Measurements from ENCODE around the gene UGT1A7. TPM values are rescaled to one million over a fixed set of nuclear protein-coding genes. Genes with fewer than 3 reads are reported as not detected.
A peak's percentile ranks its signal among the peaks of the same experiment; 100 is the strongest.

The UGT1A7 gene
- total RNA-seq, 1 experiment from 2014 or later: 0.18 TPM

DNA sequence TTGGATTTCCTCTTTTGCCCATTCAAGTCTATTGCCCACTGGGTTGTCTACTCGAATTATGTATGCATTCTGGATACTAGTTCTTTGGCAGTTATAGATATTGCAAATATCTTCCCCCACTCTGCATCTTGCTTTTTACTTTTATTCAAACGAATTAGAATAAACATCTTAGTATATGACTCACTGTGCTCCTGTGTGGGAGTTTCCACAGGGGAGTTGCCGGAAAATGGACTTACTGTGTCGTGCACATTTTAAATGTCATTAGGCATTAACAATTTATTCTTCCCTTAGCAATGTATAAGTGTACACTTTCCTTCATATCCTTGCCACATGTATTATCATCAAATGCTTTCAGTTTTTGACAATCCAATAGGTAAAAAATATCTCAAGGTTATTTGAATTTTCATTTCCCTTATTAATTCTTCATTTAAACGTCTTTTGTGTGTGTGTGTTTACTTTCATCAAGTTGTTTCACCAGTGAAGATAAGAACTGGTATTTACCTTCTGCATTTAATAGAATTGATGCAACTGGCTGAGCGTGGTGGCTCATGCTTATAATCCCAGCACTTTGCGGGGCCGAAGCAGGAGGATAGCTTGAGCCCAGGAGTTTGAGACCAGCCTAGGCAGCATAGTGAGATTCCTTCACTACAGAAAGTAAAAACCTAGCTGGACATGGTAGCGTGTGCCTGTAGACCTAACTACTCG lies 26.4 kb downstream of the UGT1A7 start:
- TF ChIP-seq, protein P1, sequence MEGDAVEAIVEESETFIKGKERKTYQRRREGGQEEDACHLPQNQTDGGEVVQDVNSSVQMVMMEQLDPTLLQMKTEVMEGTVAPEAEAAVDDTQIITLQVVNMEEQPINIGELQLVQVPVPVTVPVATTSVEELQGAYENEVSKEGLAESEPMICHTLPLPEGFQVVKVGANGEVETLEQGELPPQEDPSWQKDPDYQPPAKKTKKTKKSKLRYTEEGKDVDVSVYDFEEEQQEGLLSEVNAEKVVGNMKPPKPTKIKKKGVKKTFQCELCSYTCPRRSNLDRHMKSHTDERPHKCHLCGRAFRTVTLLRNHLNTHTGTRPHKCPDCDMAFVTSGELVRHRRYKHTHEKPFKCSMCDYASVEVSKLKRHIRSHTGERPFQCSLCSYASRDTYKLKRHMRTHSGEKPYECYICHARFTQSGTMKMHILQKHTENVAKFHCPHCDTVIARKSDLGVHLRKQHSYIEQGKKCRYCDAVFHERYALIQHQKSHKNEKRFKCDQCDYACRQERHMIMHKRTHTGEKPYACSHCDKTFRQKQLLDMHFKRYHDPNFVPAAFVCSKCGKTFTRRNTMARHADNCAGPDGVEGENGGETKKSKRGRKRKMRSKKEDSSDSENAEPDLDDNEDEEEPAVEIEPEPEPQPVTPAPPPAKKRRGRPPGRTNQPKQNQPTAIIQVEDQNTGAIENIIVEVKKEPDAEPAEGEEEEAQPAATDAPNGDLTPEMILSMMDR (IDR thresholded peaks at IDR 0.05; ENCODE audit: insufficient read depth in 1 of 2, low read depth in 1 of 2, low read length in 1 of 2, severe bottlenecking in 1 of 2, unreplicated experiment in 1 of 2): no peak
- ChIA-PET POLR2A (no interaction called here), CTCF (no interaction called here)
- peaks cover 31% of the 10 kb centered on the region for H3K4me1 ChIP-seq
- no peak overlapping the region for H3K4me3 Mint-ChIP-seq (ENCODE audit: unreplicated experiment)
- no peaks in the 10 kb centered on the region for H3K9me3 ChIP-seq
- intact Hi-C loops (cut with micrococcal nuclease; ENCODE audit: unreplicated experiment): no loop called here
- no peaks in the 10 kb centered on the region for H3K27me3 Mint-ChIP-seq (ENCODE audit: insufficient read depth, unreplicated experiment)
- H3K4me3 ChIP-seq (ENCODE audit: low read depth, low read length): no peak overlapping the region
- no peak overlapping the region for H3K27ac Mint-ChIP-seq (ENCODE audit: unreplicated experiment)
- no peaks in the 10 kb centered on the region for H3K27me3 ChIP-seq (replicated peaks; ENCODE audit: control insufficient read depth, insufficient read depth, low read length)
- peaks cover 12% of the 10 kb centered on the region for H3K36me3 Mint-ChIP-seq (ENCODE audit: insufficient read depth, unreplicated experiment)
- no peaks in the 10 kb centered on the region for H3K36me3 ChIP-seq (ENCODE audit: control insufficient read depth, insufficient read depth, low read length)
- BruUV-seq (replicated peaks): no TSS peak
- peaks cover 10% of the 10 kb centered on the region for H3K9me3 Mint-ChIP-seq (ENCODE audit: unreplicated experiment)
- no peak for DNase-seq
- peaks cover 23% of the 10 kb centered on the region for H3K4me1 Mint-ChIP-seq (ENCODE audit: low read depth, unreplicated experiment)

DNA sequence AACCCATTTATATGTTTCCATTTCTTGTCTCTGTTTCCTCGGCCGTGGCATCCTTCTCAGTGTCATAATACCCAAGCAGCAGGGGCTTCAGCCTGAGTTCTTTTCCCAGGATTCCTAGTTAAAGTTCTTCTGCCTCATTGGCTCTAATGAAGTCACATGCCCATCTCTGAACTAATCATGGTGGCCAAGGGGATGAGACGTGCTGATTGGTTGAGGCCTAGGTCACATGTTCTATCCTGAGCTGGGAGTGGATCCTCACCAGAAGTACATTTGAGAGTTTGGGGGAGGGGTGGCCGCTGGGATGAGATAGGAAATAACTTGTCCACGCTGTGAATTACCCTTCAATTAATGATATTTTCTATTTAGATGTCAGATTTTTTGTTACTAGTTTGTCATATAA lies 27.2 kb downstream of the UGT1A7 start:
- TF ChIP-seq, protein P1 (IDR thresholded peaks at IDR 0.05; ENCODE audit: insufficient read depth in 1 of 2, low read depth in 1 of 2, low read length in 1 of 2, severe bottlenecking in 1 of 2, unreplicated experiment in 1 of 2): no peak
- Histone ChIP-seq H3K4me3 (ENCODE audit: low read depth, low read length) (no peak overlapping the region), H3K9me3 (no peaks in the 10 kb centered on the region), H3K27me3 (replicated peaks; ENCODE audit: control insufficient read depth, insufficient read depth, low read length) (no peaks in the 10 kb centered on the region), H3K4me1 (peaks cover 27% of the 10 kb centered on the region), H3K36me3 (ENCODE audit: control insufficient read depth, insufficient read depth, low read length) (no peaks in the 10 kb centered on the region)
- no peak for DNase-seq
- no peak overlapping the region for H3K4me3 Mint-ChIP-seq (ENCODE audit: unreplicated experiment)
- ChIA-PET POLR2A (no interaction called here), CTCF (no interaction called here)
- peaks cover 22% of the 10 kb centered on the region for H3K4me1 Mint-ChIP-seq (ENCODE audit: low read depth, unreplicated experiment)
- H3K9me3 Mint-ChIP-seq (ENCODE audit: unreplicated experiment): peaks cover 6% of the 10 kb centered on the region
- no peak overlapping the region for H3K27ac Mint-ChIP-seq (ENCODE audit: unreplicated experiment)
- BruUV-seq (replicated peaks): no TSS peak
- intact Hi-C loops (cut with micrococcal nuclease; ENCODE audit: unreplicated experiment): no loop called here
- H3K36me3 Mint-ChIP-seq (ENCODE audit: insufficient read depth, unreplicated experiment): peaks cover 10% of the 10 kb centered on the region
- no peaks in the 10 kb centered on the region for H3K27me3 Mint-ChIP-seq (ENCODE audit: insufficient read depth, unreplicated experiment)

DNA sequence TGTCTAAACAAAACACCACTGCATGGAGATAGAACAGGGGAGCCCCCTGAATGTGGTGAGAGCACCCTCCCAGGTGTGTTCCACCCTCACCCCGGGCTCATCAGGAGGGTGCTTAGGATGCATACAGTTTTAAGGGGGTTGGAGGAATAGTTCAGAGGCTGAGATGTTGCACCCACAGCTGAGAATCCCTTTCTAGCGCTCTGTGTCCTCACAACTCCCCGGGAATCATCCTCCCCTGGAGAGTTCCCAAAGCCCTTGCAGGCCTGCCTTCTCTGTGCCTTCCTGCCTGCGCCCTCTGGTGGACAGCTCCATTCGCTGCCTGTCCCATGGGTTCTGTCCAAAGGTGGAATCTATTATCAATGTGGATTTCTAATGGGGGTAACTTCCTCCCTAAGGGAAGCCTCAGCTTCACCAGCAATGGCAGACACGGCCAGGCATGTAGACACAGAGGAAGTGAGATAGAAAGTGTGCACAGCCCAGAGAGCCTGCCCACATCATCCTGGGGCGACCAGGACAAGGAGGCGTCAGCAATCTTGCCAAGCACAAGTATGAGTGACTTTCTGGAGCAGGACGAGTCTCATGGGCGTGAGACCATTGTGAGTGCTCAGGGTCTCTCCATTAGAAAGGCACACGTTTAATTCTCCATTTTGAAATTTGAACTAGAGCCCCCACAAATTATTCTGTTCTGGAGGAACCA lies 29.8 kb downstream of the UGT1A7 start:
- peaks cover 11% of the 10 kb centered on the region for H3K4me1 Mint-ChIP-seq (ENCODE audit: low read depth, unreplicated experiment)
- Histone ChIP-seq H3K4me1 (peaks cover 22% of the 10 kb centered on the region), H3K27me3 (replicated peaks; ENCODE audit: control insufficient read depth, insufficient read depth, low read length) (no peaks in the 10 kb centered on the region), H3K4me3 (ENCODE audit: low read depth, low read length) (no peak overlapping the region), H3K36me3 (ENCODE audit: control insufficient read depth, insufficient read depth, low read length) (no peaks in the 10 kb centered on the region), H3K9me3 (no peaks in the 10 kb centered on the region)
- CTCF ChIA-PET: no interaction called here
- peak overlapping the region; percentile 6 for H3K27ac Mint-ChIP-seq (ENCODE audit: unreplicated experiment)
- H3K4me3 Mint-ChIP-seq (ENCODE audit: unreplicated experiment): no peak overlapping the region
- peaks cover 6% of the 10 kb centered on the region for H3K36me3 Mint-ChIP-seq (ENCODE audit: insufficient read depth, unreplicated experiment)
- no TSS peak for BruUV-seq (replicated peaks)
- TF ChIP-seq, protein P1 (IDR thresholded peaks at IDR 0.05; ENCODE audit: insufficient read depth in 1 of 2, low read depth in 1 of 2, low read length in 1 of 2, severe bottlenecking in 1 of 2, unreplicated experiment in 1 of 2): peak; percentile 64 to 78
- POLR2A ChIA-PET: no interaction called here
- H3K9me3 Mint-ChIP-seq (ENCODE audit: unreplicated experiment): no peaks in the 10 kb centered on the region
- H3K27me3 Mint-ChIP-seq (ENCODE audit: insufficient read depth, unreplicated experiment): no peaks in the 10 kb centered on the region
- intact Hi-C loops (cut with micrococcal nuclease; ENCODE audit: unreplicated experiment): loop anchor here (2.0 to 5.0 kb wide), 3 partner anchors 129 to 231 kb away; partner anchors contain the start of gene USP40
- peak; percentile 75 to 78 for DNase-seq
